Activated naive CD4-positive, alpha-beta T cell treated with anti-CD3 and anti-CD28 coated beads, Interleukin-2, amount 50 U/mL, for 16 hours (primary cell): ENCODE measurements around the gene PRKAG1.
A peak's percentile ranks its signal among the peaks of the same experiment; 100 is the strongest.

Source experiments
- DNase-seq: peaks from one replicate; pipeline ENCODE4 v3.0.0-alpha.2; 2020

Gene PRKAG1

GRCh38 chr12:49030714-49031572 is 12.4 kb upstream of the PRKAG1 start:
- no peak for DNase-seq

GRCh38 chr12:49030119-49030518 is 11.5 kb upstream of the PRKAG1 start:
- no peak for DNase-seq

DNA sequence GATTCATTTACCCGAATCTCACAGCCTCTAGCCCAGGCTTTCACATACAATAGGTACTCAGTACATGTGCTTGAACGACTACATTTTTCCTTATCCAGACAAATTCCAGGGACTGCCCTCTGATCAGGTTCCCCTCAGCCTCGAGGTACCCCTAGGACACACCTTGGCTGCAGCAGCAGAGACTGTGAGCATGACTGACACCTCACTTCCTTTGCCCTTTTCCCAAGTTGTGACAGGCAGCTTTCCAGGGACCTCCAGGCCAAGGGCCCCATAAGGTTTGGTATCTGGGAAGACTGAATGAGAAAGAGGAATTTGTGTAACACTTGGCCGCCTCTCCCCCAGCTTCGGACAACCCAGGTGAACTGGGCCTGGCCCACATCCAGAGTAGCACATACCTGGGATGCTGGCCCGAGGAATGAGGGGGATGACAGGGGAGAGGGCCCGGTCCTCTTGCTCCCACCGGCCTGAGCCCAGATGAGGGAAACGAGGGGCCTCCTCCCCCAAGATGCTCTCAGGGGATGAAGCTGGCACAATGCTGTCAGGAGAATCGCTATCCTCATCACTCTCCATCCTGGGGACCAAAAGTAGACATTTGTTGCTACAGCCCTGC is 10.2 kb upstream of the PRKAG1 start:
- DNase-seq = no peak

GRCh38 chr12:49027846-49028555 is 9.4 kb upstream of the PRKAG1 start:
- DNase-seq = no peak

DNA sequence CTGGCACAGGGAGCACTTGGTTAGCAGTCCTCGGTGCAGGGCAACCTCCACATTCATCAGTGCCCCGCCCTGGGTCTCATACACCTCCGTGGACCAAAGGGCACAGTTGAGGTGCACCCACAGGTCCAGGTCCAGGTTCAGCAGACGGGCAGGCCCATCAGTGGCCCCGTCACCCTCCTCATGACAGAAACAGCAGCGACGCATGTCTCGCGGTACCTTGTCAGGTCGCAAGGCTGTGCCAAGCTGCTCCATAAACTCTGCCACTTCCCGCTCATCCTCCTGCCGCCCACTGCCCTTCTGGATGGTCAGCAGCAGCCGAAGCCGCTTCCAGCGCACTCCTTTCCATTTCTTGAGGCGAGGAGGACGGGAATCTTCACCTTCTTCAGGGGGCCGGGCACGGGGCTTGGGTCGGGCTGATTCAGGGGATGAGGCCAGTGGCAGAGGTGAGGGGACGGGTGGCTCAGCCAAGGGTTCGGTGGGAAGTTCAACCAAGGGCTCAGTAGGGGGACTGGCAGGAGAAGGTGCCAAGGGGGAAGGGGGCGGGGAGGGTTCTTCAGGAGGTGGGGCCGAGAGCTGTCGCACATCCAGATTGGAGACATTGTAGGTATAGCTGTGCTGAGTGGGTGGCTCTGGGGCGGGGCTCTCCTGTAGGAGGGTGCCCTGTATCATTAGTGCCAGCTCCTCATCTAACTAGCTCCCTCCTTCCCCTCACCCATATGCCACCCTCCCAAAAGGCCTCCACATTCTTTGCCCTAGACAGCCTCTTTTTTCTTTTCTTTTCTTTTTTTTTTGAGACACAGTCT is 8.3 kb upstream of the PRKAG1 start:
- DNase-seq = no peak

GRCh38 chr12:49026101-49026500 is 7.5 kb upstream of the PRKAG1 start:
- no peak for DNase-seq

GRCh38 chr12:49025463-49025862 is 6.9 kb upstream of the PRKAG1 start:
- no peak for DNase-seq

DNA sequence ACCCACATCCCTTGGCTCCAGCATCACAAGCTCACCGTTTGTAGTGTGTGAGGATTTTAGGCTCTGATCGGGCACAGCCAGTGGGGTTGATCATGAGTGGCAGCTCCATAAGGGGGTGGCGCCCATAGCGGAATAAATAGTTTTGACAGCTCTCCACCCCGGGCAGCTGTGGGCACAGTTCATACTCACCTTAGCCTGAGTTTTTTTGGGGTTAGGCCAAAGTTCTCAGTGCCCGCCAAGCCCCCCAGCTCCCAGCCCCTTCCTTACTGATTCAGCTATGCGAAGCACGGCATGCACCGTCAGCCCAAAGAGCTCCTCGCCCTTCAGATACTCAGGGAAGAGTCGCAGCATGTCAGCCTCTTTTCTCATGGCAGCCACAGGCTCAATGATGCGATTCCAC is 6.0 kb upstream of the PRKAG1 start:
- DNase-seq = no peak

DNA sequence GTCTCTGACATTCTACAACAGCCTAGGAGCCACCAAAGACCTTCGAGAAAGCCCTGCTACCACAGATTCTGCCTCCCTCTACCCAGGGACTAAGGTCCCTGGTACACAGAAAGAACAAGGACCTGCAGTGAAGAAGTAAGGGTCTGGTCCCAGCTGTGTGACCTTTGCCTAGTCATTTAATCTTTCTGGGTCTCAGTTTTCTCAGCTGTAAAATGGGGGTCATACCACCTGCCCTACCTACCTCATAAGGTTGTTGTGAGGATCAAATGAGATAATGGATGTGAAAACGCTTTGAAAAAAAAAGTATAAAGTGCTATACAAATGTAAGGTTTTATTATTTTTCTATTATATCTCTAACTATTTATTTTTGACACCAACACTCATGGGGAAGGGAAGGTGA is 5.2 kb upstream of the PRKAG1 start:
- no peak for DNase-seq

GRCh38 chr12:49022558-49023178 is 4.1 kb upstream of the PRKAG1 start:
- no peak for DNase-seq

- DNase-seq = no peak
These were observed 2.8 kb upstream of the PRKAG1 start for GRCh38 chr12:49021292-49021915.

DNA sequence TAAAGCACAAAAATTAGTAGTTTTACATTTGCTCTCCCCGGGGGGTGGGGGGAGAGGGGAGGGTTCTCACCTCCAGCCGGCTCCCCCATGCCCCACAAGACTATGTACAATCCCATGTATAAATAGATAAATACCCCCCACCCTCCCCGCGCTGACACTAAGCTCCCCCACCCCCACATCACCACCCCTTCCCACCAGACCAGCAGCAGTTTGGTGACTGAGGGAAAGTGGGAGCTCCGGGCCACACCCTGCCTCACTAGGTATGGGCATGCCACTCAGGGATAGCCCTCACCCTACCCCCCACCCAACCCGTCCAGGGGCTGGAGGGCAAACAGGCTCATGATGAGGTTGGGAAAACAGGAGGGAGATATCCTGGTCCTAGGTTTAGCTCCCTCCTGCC is 1.9 kb upstream of the PRKAG1 start:
- no peak for DNase-seq

DNA sequence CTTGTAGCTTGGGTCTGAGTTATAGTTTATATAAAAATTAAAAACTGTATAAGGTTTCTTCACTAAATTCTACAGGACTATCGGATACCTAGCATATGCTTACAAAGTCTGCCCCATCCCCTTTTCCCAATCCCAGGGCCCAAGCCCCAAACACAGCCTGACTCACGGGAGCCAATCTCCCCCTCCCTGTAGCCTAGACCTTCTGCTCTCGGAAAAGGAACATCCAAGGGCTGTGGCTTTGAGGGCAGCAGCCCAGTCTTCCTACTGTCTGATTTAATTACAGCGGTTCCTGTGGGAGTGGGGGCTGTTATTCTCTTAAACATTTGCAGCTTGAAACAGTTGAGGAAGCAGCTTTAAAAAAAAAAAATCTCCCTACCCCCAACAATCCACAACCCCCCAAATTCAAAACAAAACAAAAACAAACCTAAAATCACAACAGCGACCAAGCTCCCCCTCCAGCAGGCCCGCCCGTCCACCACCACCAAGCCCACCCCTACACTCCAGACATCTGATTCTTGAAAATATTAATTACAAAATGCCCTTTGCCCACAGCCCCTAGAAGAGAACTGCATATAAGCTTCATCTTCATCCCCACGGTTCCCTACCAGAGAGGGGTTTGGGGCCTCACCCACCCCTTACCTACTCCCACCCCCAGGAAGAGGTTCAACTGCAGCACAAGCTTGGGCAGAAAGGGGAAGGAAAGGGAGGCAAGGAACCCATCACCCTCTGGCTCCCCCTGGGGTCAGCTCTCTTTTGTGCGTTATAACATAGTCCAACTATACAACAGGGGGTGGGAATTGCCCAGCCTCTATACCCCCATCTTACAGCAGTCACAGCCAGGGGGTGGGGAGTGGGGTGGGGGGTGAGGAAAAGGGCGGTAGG is 1.1 kb upstream of the PRKAG1 start:
- peak; percentile 35 for DNase-seq

GRCh38 chr12:49019120-49019430 is 499 bp upstream of the PRKAG1 start:
- DNase-seq = no peak

DNA sequence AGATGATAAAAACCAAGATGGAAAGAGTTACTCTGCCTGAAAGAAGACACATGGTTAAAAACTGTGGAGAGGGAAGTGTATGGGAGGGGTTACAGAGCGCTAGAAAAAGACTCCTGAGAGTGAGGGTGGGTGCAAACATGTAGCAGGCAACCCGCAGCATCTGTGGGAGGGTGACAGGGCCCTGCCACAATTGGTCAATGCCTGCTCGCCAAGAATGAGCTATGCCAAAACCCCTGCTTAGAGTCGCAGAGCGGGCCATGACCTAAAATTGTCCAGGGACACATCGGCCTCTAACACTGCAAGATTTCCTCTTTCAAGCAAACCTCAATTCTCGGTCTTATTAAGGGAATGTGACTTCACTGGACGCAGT is 700 bp downstream of the PRKAG1 start:
- DNase-seq = peak; percentile 43

DNA sequence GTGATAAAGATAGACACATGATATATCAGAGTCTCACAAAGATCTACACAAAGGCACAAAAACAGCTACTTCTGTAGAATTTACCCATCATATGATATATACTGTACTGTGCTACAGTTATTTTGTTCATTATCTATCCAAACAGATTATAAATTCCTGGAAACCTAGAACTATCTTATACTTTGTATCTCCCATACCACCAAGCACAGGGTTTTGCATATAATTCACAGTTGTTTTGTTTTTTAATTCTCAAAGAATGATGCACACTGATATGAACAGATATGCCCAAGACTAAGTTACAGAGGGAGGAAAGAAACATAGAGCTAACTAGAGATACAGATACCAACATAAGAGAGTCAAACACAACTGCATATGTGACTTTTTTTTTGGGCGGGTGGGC is 3.4 kb downstream of the PRKAG1 start:
- DNase-seq = no peak

DNA sequence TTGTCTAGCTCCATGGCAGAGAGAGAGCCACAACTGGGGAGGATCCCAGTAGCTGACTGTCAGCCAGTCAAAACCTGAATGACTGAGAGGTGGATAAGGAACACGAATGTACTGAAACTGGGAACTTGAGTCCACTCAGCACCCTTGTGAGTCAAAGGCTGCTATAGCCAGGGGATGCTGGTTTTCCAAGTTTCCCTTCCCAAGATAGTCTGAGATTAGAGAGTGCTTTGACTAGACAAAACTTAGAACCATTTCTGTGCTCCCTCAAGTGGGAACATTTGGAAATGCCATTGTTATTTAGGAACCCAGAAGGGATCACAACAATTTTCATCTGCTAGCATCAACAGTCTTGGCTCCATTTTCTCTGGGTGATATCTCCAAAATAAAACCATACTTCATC is 4.0 kb downstream of the PRKAG1 start:
- no peak for DNase-seq

GRCh38 chr12:49013428-49013827 is 5.1 kb downstream of the PRKAG1 start:
- DNase-seq = no peak

GRCh38 chr12:49012739-49013138 is 5.8 kb downstream of the PRKAG1 start:
- DNase-seq = no peak

- no peak for DNase-seq
These were observed 8.4 kb downstream of the PRKAG1 start for GRCh38 chr12:49010092-49010668.

- DNase-seq = no peak
These were observed 9.6 kb downstream of the PRKAG1 start for GRCh38 chr12:49008943-49009342.
